Measurements from ENCODE around the gene TOM1.
A peak's percentile ranks its signal among the peaks of the same experiment; 100 is the strongest.
"Not testable (repeated sequence)": the region's sequence is repeated elsewhere in the genome, so short reads cannot be mapped to it uniquely, and the experiment has no call there.

TOM1 gene

GRCh38 chr22:35357883-35358621 is 58.4 kb downstream of the TOM1 start:
- intact Hi-C loops (cut with DNase I), result no loop called here

DNA sequence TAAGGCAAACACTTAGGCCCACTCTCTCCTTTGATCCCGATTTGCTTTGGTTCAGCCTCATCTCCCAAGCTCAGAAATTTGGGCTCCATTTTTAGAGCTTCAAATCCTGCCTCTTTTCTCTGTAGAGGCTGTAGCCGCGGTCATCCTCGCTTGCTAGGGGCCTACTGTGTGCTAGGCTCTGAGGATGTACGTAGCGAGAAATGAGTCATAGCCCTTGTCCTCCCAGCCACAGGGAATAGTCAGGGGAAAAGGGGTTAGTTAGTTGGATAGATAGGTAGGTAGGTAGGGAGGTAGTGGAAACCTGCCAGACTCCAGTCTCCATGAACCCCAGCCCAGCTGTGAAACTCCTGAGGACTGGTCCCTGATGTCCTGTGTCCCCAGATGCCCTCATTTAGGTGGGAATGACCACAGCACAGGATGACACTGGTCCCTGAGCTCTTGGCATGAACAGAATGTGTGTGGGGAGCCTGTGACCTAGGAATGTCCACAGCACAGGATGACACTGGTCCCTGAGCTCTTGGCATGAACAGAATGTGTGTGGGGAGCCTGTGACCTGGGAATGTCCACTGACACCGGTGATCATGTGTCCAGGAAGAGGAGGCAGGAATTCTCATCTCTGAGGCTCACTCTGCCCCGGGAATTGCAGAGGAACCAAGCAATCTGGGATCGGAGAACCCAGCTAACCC is 59.8 kb downstream of the TOM1 start:
- intact Hi-C loops (cut with DNase I), result no loop called here
- no peak for DNase-seq

More at GRCh38 chr22:35357883-35358621, 58.4 kb downstream of the TOM1 start:
- no peak for DNase-seq

DNA sequence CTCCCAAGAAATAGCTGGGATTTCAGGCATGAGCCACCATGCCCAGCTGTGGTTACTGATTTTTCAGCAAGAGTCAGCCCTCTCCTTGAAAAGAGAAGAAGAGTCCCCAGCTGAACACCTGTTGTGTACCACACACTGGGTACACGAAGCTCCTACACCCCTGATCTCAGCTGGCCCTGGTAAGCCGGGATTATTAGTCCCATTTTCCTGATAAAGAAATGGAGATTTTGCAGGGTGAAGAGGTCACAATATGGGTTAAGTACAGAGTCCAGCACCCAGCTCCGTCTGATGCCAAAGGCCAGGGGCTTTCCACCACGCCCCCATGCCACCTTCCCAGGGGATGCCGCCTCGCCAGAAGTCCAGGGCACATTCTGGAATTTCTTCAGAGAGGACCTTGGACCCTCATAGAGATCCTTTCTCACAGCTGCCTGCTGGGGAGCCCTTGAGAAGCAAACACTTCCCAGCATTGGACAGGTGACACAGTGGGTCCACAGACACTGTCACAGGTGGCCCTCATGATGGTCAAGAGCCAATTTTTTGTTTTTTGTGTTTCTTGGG is 61.4 kb downstream of the TOM1 start:
- intact Hi-C loops (cut with DNase I), result no loop called here
- DNase-seq, result no peak

- no peak for DNase-seq
- intact Hi-C loops (cut with DNase I), result no loop called here
These were observed 63.9 kb downstream of the TOM1 start for GRCh38 chr22:35363566-35364086.

GRCh38 chr22:35364230-35364629 is 64.5 kb downstream of the TOM1 start:
- intact Hi-C loops (cut with DNase I), result not testable (repeated sequence)
- DNase-seq, result peak in 1 of 10 donors; percentile 8

DNA sequence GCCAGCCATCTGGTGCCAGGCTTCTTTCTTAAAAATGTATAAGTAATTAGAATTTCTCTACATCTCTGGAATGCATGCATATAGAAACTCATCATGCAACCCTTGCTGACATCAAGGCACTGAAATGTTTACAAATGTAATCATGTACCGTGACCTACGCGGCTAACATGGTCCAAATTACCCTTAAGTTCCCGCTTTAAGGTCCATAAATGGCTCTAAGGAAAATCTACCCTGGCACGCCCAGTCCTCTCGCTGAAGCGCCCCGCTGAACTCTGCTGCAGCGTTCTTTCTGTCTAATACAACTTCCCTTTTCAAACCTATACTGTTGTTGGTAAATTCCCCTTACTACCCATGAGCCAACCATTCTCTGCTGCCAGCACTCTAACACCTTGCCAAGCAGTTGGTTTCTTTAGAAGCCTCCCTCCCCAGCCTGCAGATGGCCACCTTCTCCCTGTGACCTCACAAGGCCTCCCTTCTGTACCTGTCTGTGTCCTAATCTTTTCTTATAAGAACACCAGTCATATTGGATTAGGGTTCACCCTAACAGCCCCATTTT is 67.7 kb downstream of the TOM1 start:
- intact Hi-C loops (cut with DNase I), result no loop called here

GRCh38 chr22:35368386-35368785 is 68.7 kb downstream of the TOM1 start:
- DNase-seq, result peak in 1 of 10 donors; percentile 50
- intact Hi-C loops (cut with DNase I), result no loop called here

More for the DNA sequence above, 67.7 kb downstream of the TOM1 start:
- peak in 1 of 10 donors; percentile 30 for DNase-seq

DNA sequence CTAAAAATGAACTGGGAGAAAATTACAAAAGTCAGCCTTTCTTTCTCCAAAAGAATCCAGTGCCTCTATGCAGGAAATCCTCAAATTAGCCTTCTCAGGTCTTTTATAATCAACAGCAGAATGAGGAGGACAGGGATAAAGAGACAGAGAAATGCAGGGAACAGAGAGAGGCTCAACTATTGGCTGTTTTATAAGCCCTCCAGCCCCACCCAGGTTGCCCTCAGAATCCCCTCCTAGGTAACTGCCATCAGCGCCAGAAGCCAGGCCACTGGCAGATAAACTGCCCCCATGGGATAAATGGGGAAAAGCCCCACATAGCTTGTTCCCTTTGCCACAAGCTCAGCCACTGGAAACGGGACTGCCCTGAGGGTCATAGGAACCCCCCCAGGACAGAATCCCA is 70.3 kb downstream of the TOM1 start:
- DNase-seq, result peak in 1 of 10 donors; percentile 21
- intact Hi-C loops (cut with DNase I), result no loop called here

DNA sequence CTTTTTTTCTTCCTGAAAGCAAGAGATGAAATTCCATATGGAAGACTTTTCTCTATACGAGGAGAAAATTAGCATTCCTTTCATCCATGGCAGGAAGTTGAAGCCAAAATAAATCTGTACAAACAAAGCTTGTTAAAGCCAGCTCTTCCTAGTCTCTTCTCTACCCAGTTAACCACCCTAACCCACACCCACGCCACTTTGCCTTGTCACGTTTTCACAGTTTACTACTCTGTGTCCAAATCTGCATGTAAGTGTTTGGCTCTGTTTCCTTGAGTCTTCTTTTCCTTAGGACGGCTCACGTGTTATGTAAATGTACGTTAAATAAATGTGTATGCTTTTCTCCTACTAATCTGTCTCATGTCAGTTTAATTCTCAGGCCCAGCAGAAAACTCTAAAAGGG is 74.1 kb downstream of the TOM1 start:
- intact Hi-C loops (cut with DNase I), result no loop called here
- peak in 1 of 10 donors; percentile 22 for DNase-seq

DNA sequence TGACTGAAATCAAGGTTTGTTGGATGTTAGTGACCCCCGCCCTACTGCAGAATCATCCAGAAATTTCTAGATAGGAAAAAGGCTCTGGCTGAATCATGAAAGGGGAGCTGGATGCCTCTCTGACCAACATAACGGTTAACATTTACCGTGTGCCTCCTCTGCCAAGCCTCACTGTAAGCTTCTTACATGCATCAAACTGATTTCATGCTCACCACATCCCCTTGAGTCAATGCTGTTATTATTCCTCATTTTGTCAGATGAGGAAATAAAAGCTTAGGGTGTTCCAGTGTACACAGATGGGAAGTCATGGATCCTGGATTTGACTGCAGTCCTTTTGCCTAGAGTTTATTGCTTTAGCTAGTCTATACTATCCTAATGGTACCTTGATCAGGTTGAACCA is 75.3 kb downstream of the TOM1 start:
- intact Hi-C loops (cut with DNase I), result no loop called here
- DNase-seq, result no peak

DNA sequence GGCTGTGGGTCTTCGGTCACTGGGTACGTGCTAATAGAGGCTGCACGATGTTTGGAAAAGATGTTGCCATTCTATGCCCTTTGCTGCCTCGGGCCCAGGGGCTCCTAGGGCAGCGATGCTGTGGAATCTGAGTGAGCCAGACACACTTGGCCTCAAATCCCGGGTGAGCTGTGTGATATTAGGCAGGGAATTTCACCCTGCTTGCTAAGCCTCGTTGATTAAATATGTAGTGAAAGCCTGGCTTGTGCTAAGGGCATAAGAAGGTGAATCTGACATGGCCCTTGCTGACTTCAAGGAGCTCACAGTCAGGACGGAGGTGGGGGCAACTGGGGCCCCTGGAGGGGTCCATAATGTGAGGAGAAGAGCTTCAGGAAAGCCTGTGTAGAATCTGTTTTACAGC is 75.8 kb downstream of the TOM1 start:
- intact Hi-C loops (cut with DNase I), result no loop called here
- peak in 1 of 10 donors; percentile 4 for DNase-seq

GRCh38 chr22:35376728-35377472 is 77.2 kb downstream of the TOM1 start:
- intact Hi-C loops (cut with DNase I), result no loop called here
- DNase-seq, result peak; percentile 50 to 93 (median 76)

- DNase-seq, result peak in 1 of 10 donors; percentile 42
- intact Hi-C loops (cut with DNase I), result no loop called here
These were observed 78.0 kb downstream of the TOM1 start for GRCh38 chr22:35377735-35378134.

DNA sequence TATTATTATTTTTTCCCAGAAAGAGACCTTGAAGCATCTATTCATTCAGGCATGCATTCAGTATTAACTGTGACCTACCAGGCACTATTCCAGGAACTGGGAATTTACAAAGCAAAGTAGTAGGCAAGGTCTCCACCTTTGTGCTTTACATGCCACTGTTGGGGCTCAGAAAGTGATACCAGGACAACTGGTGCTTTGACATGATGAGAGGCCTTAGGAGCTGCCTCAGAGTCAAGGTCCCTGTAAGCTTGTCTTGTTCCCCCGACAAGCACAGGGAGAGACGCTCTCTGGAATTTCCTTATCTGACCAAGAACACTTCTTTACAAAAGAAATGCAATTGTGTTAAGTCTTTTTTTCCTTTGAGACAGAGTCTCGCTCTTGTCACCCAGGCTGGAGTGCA is 78.9 kb downstream of the TOM1 start:
- intact Hi-C loops (cut with DNase I), result no loop called here
- DNase-seq, result no peak

GRCh38 chr22:35379146-35379993 is 79.7 kb downstream of the TOM1 start:
- intact Hi-C loops (cut with DNase I), result no loop called here
- peak in 1 of 10 donors; percentile 14 for DNase-seq

DNA sequence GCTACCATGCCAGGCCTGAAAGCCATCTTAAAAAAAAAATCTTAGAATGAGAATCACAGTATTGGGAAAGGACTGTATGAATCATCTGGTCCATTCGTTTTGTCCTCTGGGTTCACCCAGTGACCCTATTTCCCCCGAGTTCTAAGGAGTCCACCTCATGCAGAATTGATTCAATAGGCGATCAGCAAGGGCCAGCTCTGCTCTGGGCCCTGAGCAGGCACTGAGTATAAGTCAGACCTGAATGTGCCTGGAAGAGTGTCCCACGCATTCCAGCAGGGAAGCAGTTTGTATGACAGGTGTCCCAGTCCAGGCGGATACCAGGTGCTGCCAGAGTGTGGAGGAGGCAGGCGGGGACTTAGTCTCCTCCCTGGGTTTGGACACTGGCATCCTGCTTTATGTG is 80.3 kb downstream of the TOM1 start:
- intact Hi-C loops (cut with DNase I), result loop anchor here (2.0 kb wide), 1 partner anchor 29 kb away; no protein-coding TSS in a partner anchor
- peak in 1 of 10 donors; percentile 44 for DNase-seq

DNA sequence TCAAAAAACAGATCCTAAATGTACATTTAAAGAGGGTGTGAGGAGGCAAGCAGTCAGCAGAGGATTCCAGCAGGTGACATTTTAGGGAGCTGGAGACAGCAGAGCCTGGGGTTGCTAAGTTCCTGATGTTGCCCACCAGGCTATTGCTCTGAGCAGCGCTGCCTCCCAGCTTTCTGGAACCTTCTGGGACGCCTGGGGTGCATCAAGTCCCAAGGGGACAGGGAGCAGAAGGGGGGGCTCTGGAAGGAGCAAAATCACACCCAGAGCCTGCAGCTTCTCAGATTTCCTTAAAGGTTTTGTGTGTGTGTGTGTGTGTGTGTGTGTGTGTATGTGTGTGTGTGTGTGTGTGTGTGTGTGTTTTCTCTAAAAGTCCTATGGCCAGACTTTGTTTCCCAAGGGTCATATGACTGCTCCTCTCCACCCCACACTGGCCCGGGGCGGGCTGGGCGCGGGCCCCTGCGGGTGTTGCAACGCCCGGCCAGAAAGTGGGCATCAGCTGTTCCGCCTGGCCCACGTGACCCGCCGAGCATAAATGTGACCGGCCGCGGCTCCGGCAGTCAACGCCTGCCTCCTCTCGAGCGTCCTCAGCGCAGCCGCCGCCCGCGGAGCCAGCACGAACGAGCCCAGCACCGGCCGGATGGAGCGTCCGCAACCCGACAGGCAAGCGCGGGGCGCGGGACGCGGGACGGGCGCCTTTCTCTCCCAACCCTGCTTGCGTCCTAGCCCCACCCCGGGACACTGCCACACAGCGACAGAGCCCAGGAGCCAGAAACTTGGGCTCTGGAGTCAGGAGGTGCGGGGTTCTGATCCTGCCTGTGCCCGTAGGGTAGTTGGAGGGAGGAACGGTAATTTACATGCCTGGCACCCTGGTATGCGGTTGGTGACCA is 81.1 kb downstream of the TOM1 start, which contains the start of gene HMOX1:
HMOX1 (plus strand) TSS at position 560 of the 887 bp plus-strand sequence; CDS start at position 638, 78 bp downstream.
- intact Hi-C loops (cut with DNase I), result loop anchor here (2.0 kb wide), 1 partner anchor 30 kb away; no protein-coding TSS in a partner anchor
- DNase-seq, result peak; percentile 80 to 97 (median 85)

DNA sequence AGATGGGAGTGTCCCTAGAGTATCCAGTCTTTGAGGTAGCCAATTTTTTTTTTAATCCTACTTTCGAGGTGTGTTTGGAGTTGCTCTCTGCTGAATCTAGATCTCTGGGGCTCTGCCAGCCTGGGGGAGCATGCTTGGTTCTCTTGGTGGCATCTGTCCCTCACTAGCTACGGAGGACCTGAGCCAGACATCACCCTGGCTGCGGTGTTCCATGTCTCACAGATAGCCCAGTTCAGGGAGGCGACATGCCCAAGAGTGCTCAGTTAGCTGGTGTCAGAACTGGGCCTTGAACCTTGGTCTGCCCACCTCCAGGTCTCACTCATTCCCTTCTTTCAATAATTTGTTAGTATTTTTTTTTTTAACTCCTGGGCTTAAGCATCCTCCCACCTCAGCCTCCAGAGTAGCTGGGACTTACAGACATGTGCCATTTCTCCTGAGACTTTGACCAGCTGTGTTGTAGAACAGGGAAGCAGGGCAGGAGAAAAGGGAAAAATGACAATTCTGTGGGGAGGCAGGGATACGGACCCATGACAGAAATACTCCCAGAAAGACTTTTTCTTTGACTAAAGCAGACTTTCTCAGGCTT is 81.8 kb downstream of the TOM1 start:
- DNase-seq, result peak in 1 of 10 donors; percentile 60
- intact Hi-C loops (cut with DNase I), result loop anchor here (2.0 kb wide), 1 partner anchor 31 kb away; no protein-coding TSS in a partner anchor
